H1 (cell line): Measurements from ENCODE around the gene ZNF709. TPM values are rescaled to one million over a fixed set of nuclear protein-coding genes. Genes with fewer than 3 reads are reported as not detected.
A peak's percentile ranks its signal among the peaks of the same experiment; 100 is the strongest.
"Not testable (repeated sequence)": the region's sequence is repeated elsewhere in the genome, so short reads cannot be mapped to it uniquely, and the experiment has no call there.

Source experiments
- CTCF ChIA-PET: fragments of 300-600 bp; sonication (Branson Sonifier 250); formaldehyde crosslinking; loops from one replicate; lab custom pipeline; 2021; ENCODE audit not compliant: partially characterized antibody; lab: Charles Lee
- POLR2A ChIA-PET: fragments of 300-600 bp; sonication (Branson Sonifier 250); formaldehyde crosslinking; loops from one replicate; lab custom pipeline; 2021; ENCODE audit warnings: inconsistent platforms; ENCODE audit not compliant: partially characterized antibody; lab: Charles Lee
- DNase-seq, 2 experiments: peaks; one replicate each; pipeline versions ENCODE4 v3.0.0 to v3.0.0-alpha.2; 2010 to 2022; ENCODE audit warnings: low spot score in 2 of 2, low read depth in 1 of 2, mixed read lengths in 1 of 2
- FAIRE-seq: peaks from 2 replicates; lab custom pipeline; 2011; peaks lifted over from hg19 to GRCh38; lab: Jason Lieb, UNC
- H2AFZ ChIP-seq: 2 replicates; pipeline ENCODE4 v1.8.1; 2012; ENCODE audit warnings: low read length, inconsistent platforms
- H2AK5ac ChIP-seq: 2 replicates; pipeline ENCODE4 v1.6.1; 2013; ENCODE audit warnings: low read depth, low read length
- H2BK120ac ChIP-seq: replicated peaks from 2 replicates; pipeline ENCODE3; 2013; ENCODE audit warnings: low read depth, low read length, inconsistent platforms
- H2BK12ac ChIP-seq: 2 replicates; pipeline ENCODE4 v1.6.1; 2013; ENCODE audit warnings: low read depth, low read length
- H2BK15ac ChIP-seq: 2 replicates; pipeline ENCODE4 v1.6.1; 2013; ENCODE audit warnings: low read length
- H2BK20ac ChIP-seq: 2 replicates; pipeline ENCODE4 v1.6.1; 2013; ENCODE audit warnings: low read length
- H2BK5ac ChIP-seq: 2 replicates; pipeline ENCODE4 v1.6.1; 2013; ENCODE audit warnings: low read depth, low read length
- H3K14ac ChIP-seq: 2 replicates; pipeline ENCODE4 v1.6.1; 2013; ENCODE audit warnings: inconsistent platforms; ENCODE audit not compliant: insufficient read length
- H3K18ac ChIP-seq: 2 replicates; pipeline ENCODE4 v1.6.1; 2013; ENCODE audit warnings: low read length; ENCODE audit errors: extremely low read depth
- H3K23ac ChIP-seq: 2 replicates; pipeline ENCODE4 v1.6.1; 2013; ENCODE audit warnings: inconsistent platforms; ENCODE audit not compliant: insufficient read length
- H3K23me2 ChIP-seq: 2 replicates; pipeline ENCODE4 v1.6.1; 2013; ENCODE audit warnings: low read depth, low read length
- H3K27ac ChIP-seq: 2 replicates; pipeline ENCODE4 v1.6.1; 2011; ENCODE audit warnings: low read depth, low read length, inconsistent platforms
- H3K27me3 ChIP-seq, 4 experiments: replicated peaks in 1 of 4; 1 replicate in 1 of 4; 2 replicates in 3 of 4; pipeline versions ENCODE4 v1.6.1 to v1.8.1; 2011 to 2013; ENCODE audit warnings: low read length in 3 of 4, mild to moderate bottlenecking in 3 of 4, inconsistent platforms in 2 of 4, mixed read lengths in 2 of 4, moderate library complexity in 1 of 4; ENCODE audit not compliant: control insufficient read depth in 3 of 4, insufficient read depth in 3 of 4; ENCODE audit errors: extremely low read depth in 1 of 4
- H3K36me3 ChIP-seq, 4 experiments: 2 replicates each; pipeline versions ENCODE4 v1.6.1 to v1.8.1; 2011 to 2013; ENCODE audit warnings: mild to moderate bottlenecking in 4 of 4, low read length in 3 of 4, moderate library complexity in 2 of 4, control low read depth in 1 of 4, inconsistent platforms in 1 of 4; ENCODE audit not compliant: insufficient read depth in 4 of 4, control insufficient read depth in 2 of 4
- H3K4ac ChIP-seq: replicated peaks from 2 replicates; pipeline ENCODE3; 2013; ENCODE audit warnings: low read length, low read depth, mixed read lengths, inconsistent platforms; ENCODE audit not compliant: insufficient read length
- H3K4me1 ChIP-seq, 4 experiments: replicated peaks in 1 of 4; 1 replicate in 1 of 4; 2 replicates in 3 of 4; pipeline versions ENCODE4 v1.6.1 to v1.8.1; 2011 to 2013; ENCODE audit warnings: low read length in 3 of 4, inconsistent platforms in 2 of 4, mixed read lengths in 1 of 4; ENCODE audit not compliant: insufficient read depth in 4 of 4, control insufficient read depth in 3 of 4
- H3K4me2 ChIP-seq, 2 experiments: 2 replicates each; pipeline versions ENCODE4 v1.6.1 to v1.8.1; 2011 to 2013; ENCODE audit warnings: low read depth in 2 of 2, low read length in 2 of 2, control low read depth in 1 of 2, inconsistent platforms in 1 of 2, mild to moderate bottlenecking in 1 of 2; ENCODE audit not compliant: insufficient read depth in 1 of 2
- H3K4me3 ChIP-seq, 4 experiments: fragments of 200-600, 300-600 bp in 1 of 4; sonication (generic), shearing (Covaris generic), sonication (Bioruptor Twin) in 1 of 4; 2 replicates each; pipeline versions ENCODE4 v1.5.1 to v1.8.1; 2011 to 2016; ENCODE audit warnings: low read length in 4 of 4, low read depth in 3 of 4, control low read depth in 2 of 4, inconsistent platforms in 2 of 4, mild to moderate bottlenecking in 2 of 4, mixed read lengths in 1 of 4, moderate library complexity in 1 of 4; ENCODE audit not compliant: insufficient read depth in 2 of 4; ENCODE audit errors: extremely low read depth in 1 of 4
- H3K56ac ChIP-seq: replicated peaks from 2 replicates; pipeline ENCODE3; 2013; ENCODE audit warnings: low read depth, mild to moderate bottlenecking, mixed read lengths, low read length, inconsistent platforms; ENCODE audit not compliant: insufficient read length
- H3K79me1 ChIP-seq: 2 replicates; pipeline ENCODE4 v1.6.1; 2013; ENCODE audit warnings: low read depth, low read length, control low read depth
- H3K79me2 ChIP-seq, 2 experiments: 2 replicates each; pipeline versions ENCODE4 v1.6.1 to v1.8.1; 2012 to 2013; ENCODE audit warnings: low read length in 2 of 2, mild to moderate bottlenecking in 2 of 2, inconsistent platforms in 1 of 2; ENCODE audit not compliant: insufficient read depth in 2 of 2, control insufficient read depth in 1 of 2
- H3K9ac ChIP-seq, 4 experiments: replicated peaks in 1 of 4; 1 replicate in 1 of 4; 2 replicates in 3 of 4; pipeline versions ENCODE4 v1.6.1 to v1.8.1; 2011 to 2013; ENCODE audit warnings: low read depth in 3 of 4, low read length in 3 of 4, control low read depth in 2 of 4, mild to moderate bottlenecking in 2 of 4, moderate library complexity in 2 of 4, inconsistent platforms in 1 of 4; ENCODE audit errors: extremely low read depth in 1 of 4
- H3K9me3 ChIP-seq, 2 experiments: 2 replicates each; pipeline versions ENCODE4 v1.6.1 to v1.8.1; 2012 to 2013; ENCODE audit warnings: mild to moderate bottlenecking in 2 of 2, moderate library complexity in 2 of 2, control low read depth in 1 of 2, inconsistent platforms in 1 of 2, low read depth in 1 of 2, low read length in 1 of 2, mixed read lengths in 1 of 2; ENCODE audit not compliant: insufficient read depth in 2 of 2
- H4K20me1 ChIP-seq, 2 experiments: replicated peaks in 1 of 2; 2 replicates each; pipeline versions ENCODE3 to v1.8.1; 2011 to 2013; ENCODE audit warnings: inconsistent platforms in 2 of 2, low read length in 2 of 2, mild to moderate bottlenecking in 1 of 2; ENCODE audit not compliant: insufficient read depth in 2 of 2, control insufficient read depth in 1 of 2
- H4K5ac ChIP-seq: 2 replicates; pipeline ENCODE4 v1.6.1; 2013; ENCODE audit warnings: low read length, low read depth, mixed read lengths, inconsistent platforms; ENCODE audit not compliant: insufficient read length
- H4K8ac ChIP-seq: 2 replicates; pipeline ENCODE4 v1.8.0; 2013; ENCODE audit warnings: mild to moderate bottlenecking, moderate library complexity, low read length, inconsistent platforms; ENCODE audit not compliant: insufficient read depth; ENCODE audit errors: extremely low read depth
- H4K91ac ChIP-seq: replicated peaks from 2 replicates; pipeline ENCODE3; 2013; ENCODE audit warnings: low read length, mixed read lengths, inconsistent platforms; ENCODE audit not compliant: insufficient read length
- EP300 ChIP-seq, 2 experiments: IDR thresholded peaks; 1 replicate in 1 of 2; 2 replicates in 1 of 2; pipeline ENCODE4 v1.6.1; 2011 to 2012; ENCODE audit warnings: low read depth in 2 of 2, low read length in 2 of 2, mild to moderate bottlenecking in 2 of 2, borderline replicate concordance in 1 of 2, inconsistent platforms in 1 of 2, moderate library complexity in 1 of 2
- WGBS, 2 experiments: shearing (Covaris generic) in 1 of 2; methylation state at CpG; one replicate each; pipeline versions ENCODE4 v1.1.6 to v1.1.7; 2013 to 2015; ENCODE audit warnings: low lambda C conversion rate in 2 of 2, mixed read lengths in 2 of 2, inconsistent platforms in 1 of 2, low coverage in 1 of 2, missing lambda C conversion rate in 1 of 2; ENCODE audit not compliant: insufficient replicate concordance in 2 of 2, insufficient coverage in 1 of 2, insufficient read length in 1 of 2; ENCODE audit errors: extremely low coverage in 1 of 2, missing lambda C conversion rate in 1 of 2; 5-methylcytosine and 5-hydroxymethylcytosine counted together
- polyA plus RNA-seq, 7 experiments: library from polyadenylated mRNA; depleted of rRNA in 3 of 7; stranded (reverse) in 5 of 7; unstranded in 2 of 7; fragments of >200 nt in 5 of 7; fragments of 200-250 nt in 2 of 7; gene quantifications; 1 replicate in 5 of 7; 2 replicates in 1 of 7; 4 replicates in 1 of 7; pipeline versions ENCODE4 v1.2.1 to v1.2.3, GENCODE V29; 2011 to 2013; ENCODE audit warnings: missing spikeins in 2 of 7, mixed read lengths in 2 of 7
- total RNA-seq: library from RNA; stranded (reverse); fragmentation: NEBNext Ultra II Directional; extraction: Animal tissue kit (Norgen Biotek cat#: 25700); gene quantifications from 2 replicates; pipeline ENCODE4 v1.2.1, GENCODE V29; 2021

ZNF709 gene
- total and polyA plus RNA-seq, 2 of the 8 experiments (the other 6 are each of a cell fraction or from before 2014, with no cell fraction given): 1.3 to 2.2 TPM

DNA sequence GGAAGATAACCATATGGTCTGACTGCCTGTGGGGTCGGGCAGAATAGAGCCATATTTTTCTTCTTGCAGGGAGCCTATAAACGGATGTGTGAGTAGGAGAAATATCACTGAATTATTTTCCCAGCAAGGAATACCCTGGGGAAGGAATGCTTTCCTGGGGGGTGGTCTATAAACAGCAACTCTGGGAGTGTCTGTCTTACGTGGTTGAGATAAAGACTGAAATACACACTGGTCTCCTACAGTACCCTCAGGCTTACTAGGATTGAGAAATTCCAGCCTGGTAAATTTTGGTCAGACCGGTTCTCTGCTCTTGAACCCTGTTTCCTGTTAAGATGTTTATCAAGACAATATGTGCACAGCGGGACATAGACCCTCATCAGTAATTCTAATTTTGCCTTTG lies 67.3 kb downstream of the ZNF709 start:
- H2AK5ac ChIP-seq, H2BK20ac ChIP-seq, H3K79me1 ChIP-seq, H3K9ac ChIP-seq, H3K18ac ChIP-seq, H3K4ac ChIP-seq, H4K8ac ChIP-seq, H3K56ac ChIP-seq, H2BK5ac ChIP-seq, DNase-seq, H3K79me2 ChIP-seq, FAIRE-seq, H4K5ac ChIP-seq, H3K27ac ChIP-seq, H2BK12ac ChIP-seq, H2BK15ac ChIP-seq, H2AFZ ChIP-seq, CTCF ChIA-PET, H3K36me3 ChIP-seq, H3K4me2 ChIP-seq, H4K20me1 ChIP-seq, H3K27me3 ChIP-seq, H3K4me3 ChIP-seq, H2BK120ac ChIP-seq, H3K4me1 ChIP-seq, H4K91ac ChIP-seq, H3K23me2 ChIP-seq, H3K14ac ChIP-seq, H3K23ac ChIP-seq, POLR2A ChIA-PET: not testable (repeated sequence)
- 89% methylated on average over 5 of the region's 5 CpGs; no CpG with 5 or more reads in 1 of the 2 experiments for WGBS, 2 experiments
- peak in 1 of 2 experiments; percentile 64; a peak in 1 of 3 replicates for TF ChIP-seq EP300 (IDR thresholded peaks at IDR 0.05; ENCODE audit: borderline replicate concordance in 1 of 2, low read depth in 2 of 2, low read length in 2 of 2)
- H3K9me3 ChIP-seq: peaks cover 7 to 13% of the 10 kb centered on the region in 2 experiments
